Medulla oblongata (tissue), 1 donor: Measurements from ENCODE around the gene COA6.

ENCODE experiments used
- DNase-seq: peaks from one replicate; pipeline ENCODE4 v3.0.0-alpha.2; 2015; ENCODE audit errors: extremely low spot score

Gene COA6

DNA sequence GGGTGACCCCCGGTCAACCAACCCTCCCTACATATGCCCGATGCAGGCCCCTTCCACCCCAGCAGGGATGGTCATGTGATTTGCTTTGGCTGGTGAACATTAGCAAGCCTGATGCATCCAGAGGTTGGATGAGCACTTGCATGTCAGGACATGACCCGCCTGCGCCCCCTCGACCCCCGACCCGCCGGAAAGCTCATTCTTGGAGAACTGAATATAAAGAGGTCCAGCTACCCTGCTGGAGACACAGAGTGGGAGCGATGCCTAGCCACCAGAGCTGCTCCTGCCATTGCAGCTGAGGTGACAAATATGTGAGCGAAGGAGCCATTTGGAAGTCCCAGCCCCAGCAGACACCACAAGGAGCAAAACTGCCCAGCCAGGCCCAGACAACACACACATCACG, 39.6 kb downstream of the COA6 start:
- no peak for DNase-seq

DNA sequence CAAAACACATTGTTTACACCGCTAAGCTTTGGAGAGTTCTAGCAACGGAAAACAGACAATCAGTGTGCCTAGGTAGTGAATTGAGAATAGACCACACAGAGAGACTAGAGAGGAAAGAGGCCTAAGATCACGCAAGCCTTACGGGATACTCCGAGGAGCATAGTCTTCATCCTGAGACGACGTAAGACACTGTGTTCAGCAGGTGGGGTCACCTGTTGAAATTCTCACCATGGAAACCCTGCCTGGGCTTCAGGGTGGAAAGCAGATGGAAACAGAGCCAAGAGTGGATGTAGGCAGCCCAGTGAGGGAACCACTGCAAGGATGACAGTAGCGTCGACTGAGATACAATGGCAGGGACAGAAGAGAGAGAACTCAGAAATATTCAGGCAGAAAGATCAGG, 40.2 kb downstream of the COA6 start:
- DNase-seq: no peak

DNA sequence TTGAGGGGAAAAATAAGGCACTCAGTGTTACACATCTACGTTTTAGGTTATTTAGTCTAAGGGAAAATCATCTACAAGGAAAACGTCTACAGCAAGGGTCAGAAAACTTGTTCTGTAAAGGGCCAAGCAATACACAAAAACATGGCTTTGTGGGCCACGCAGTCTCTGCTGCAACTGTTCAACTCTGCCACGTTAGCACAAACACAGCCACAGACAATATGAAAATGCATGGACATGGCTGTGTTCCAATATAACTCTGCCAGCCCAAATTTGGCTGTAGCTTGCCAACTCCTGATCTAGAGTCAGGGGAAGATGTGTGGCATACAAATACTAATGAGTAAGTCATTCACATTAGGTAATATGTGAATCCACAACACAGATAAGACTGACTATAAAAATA, 40.7 kb downstream of the COA6 start:
- DNase-seq: no peak

DNA sequence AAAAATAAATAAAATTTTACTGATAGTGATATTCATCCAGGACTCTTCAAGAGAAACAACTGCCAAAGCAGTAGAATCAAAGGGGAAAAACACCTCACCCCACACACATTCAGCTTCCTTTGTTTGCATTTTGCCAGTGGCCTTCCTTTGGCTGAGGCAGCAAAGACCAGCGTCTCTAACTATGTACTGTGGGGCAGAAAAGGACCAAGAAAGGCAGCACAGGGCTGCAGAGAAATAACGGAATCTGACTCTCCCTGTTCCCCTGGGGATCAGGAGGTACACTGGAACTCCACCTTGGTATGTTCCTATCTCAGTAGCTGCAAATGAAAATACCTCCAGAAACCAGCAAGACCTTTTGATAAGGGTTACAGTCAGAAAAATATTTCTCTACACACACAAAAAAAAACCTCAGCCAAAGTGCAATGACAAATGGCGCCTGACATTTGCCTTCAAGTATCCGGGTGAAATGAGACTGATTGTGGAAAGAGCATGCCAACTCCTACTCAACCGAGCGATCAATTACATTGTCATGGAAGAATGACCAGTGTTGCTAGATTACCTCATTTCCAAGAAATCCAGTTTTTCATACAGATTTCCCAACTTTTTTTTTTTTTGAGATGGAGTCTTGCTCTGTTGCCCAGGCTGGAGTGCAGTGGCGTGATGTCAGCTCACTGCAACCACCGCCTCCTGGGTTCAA, 54.8 kb downstream of the COA6 start:
- no peak for DNase-seq

DNA sequence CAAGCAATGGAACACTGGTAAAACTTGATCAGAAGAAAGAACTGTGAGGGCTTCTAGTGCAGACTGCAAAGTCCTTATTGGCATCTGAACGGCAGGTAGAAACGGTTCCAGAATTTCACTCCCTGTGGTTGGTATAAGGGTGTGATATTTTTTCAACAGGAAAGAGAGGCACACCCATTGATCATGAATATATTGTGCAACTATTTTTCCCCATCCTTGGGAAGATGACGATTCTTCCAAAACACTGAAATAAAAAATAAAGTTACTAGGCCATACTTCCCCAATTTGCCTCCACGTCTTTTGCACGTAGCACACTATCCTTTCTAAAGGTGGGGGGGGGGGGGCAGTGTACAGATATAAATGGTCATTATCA, 56.2 kb downstream of the COA6 start:
- no peak for DNase-seq

DNA sequence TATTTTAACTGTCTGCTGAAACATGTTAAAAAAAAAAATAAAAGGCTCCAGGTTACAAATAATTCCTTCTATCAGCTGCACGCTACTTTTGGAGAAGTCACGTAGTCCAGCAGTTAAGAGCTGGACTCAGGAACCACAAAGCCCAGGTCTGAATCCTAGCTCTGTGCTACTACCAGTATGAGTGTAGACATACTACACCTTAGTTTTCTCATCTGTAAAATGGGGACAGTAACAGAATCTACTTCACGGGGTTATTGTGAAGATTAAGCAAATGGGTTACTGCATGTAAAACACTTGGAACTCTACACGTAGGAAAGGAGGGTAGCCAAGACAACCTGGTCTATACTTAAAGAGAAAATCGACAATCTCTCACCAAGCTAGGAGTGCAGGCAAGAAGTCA, 57.4 kb downstream of the COA6 start:
- DNase-seq: no peak

DNA sequence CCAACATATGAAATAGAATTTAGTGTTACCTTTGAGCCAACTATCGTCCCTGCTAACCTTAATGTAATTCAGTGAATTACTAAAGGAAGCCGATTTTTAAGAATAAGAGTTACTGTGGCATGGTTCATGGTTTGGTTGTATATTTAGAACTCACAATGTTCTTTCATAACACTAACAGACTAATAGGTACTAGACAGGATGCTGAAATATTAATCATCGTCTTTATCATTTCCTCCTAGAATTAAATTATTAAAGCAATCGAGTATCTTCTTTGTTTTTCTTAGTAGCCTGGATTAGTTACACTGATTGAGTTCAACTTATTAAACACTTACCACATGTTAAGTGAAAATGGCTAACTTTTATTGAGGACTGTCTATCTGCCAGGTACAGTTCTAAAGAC, 58.0 kb downstream of the COA6 start:
- no peak for DNase-seq

DNA sequence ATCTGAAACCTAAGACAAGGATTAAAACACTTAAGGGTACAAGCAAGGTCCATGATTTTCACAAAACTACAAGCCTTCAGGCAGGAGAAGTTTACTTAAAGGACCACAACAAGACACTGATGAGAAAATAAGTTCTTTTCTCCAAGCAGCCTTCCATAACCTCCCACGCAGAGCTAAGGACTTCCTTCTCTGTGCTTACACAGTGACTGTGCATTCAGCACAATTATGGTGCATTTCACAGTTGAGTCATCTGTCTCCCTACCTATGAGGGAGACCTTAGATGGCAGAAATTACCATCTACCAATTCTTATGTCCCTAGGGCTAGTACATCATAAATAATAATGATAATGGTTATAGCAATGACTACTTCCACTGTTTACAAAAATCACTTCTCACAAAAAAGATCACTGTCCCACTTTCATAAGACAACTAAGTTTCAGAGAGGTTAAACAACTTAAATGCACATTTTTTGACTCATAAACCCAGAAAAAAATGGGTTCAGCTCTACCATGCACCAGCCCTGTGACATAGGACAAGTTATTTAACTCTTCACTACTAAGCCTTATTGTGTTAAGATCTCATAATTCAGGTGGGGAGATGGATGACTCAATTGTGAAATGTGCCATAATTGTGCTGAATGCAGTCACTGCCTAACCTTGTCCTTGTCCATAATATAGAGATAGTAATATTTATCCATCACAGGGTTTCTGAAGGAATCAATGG, 60.5 kb downstream of the COA6 start:
- DNase-seq: no peak
